Tibial nerve (tissue), 4 donors: ENCODE data around the gene USP7.

Experiments used
- EP300 ChIP-seq, 2 donors: sonication (generic); formaldehyde crosslinking; IDR thresholded peaks; one replicate each; pipeline ENCODE4 v1.6.1; 2017; ENCODE audit warnings: antibody characterized with exemption in 2 of 2, mild to moderate bottlenecking in 1 of 2
- POLR2A ChIP-seq, 2 donors: fragments of 450-650 bp; IDR thresholded peaks; one replicate each; pipeline ENCODE4 v1.6.1; 2017; ENCODE audit warnings: antibody characterized with exemption in 2 of 2, mild to moderate bottlenecking in 2 of 2, moderate library complexity in 2 of 2
- TF ChIP-seq, protein P1 (sequence below), 5 experiments: fragments of 200-600 bp in 3 of 5; fragments of 450-650 bp in 2 of 5; sonication (generic) in 3 of 5; IDR thresholded peaks; one replicate each; pipeline ENCODE4 v1.5.1; 2016 to 2019; ENCODE audit warnings: antibody characterized with exemption in 5 of 5, mild to moderate bottlenecking in 3 of 5, moderate library complexity in 2 of 5

DNA sequence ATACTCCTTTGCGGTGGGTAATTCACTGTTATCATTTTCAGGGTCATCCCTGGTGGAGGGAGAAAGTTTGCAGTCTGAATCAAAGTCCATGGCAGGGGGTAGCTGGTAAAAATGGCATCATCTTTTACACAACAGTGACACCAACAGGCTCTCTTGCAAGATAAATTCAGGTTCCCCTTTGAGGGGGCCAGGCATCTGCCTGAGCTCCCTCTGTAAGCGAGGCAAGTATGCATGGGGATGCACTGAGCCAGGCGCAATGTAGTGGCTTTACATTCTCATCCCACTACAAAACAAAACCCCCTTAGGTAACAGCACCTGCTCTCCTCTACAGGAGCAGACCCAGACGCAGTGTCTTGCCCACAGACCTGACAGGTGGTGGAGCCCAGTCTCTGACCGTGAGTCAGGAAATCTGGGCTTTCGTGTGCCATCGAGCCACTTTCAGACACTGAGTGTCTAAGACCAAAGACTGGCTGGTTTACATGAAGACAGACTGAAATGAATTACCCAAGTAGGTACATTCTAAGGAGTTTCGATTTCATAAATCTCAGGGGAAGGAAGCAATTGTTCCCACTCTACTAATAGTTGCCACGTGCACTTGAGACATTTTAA lies 63.9 kb downstream of the USP7 start:
- TF ChIP-seq, protein P1, sequence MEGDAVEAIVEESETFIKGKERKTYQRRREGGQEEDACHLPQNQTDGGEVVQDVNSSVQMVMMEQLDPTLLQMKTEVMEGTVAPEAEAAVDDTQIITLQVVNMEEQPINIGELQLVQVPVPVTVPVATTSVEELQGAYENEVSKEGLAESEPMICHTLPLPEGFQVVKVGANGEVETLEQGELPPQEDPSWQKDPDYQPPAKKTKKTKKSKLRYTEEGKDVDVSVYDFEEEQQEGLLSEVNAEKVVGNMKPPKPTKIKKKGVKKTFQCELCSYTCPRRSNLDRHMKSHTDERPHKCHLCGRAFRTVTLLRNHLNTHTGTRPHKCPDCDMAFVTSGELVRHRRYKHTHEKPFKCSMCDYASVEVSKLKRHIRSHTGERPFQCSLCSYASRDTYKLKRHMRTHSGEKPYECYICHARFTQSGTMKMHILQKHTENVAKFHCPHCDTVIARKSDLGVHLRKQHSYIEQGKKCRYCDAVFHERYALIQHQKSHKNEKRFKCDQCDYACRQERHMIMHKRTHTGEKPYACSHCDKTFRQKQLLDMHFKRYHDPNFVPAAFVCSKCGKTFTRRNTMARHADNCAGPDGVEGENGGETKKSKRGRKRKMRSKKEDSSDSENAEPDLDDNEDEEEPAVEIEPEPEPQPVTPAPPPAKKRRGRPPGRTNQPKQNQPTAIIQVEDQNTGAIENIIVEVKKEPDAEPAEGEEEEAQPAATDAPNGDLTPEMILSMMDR (IDR thresholded peaks at IDR 0.05), result no peak
- TF ChIP-seq EP300 (IDR thresholded peaks at IDR 0.05) (no peak), POLR2A (IDR thresholded peaks at IDR 0.05) (no peak)
